GM23338 (cell line): ENCODE results near the gene CDHR3. TPM values are rescaled to one million over a fixed set of nuclear protein-coding genes. Genes with fewer than 3 reads are reported as not detected.

ENCODE experiments used
- ATAC-seq: fragments of 200-7000 bp; cut with Tn5 transposase; 3 replicates; pipeline ENCODE4 v1.9.1; 2020
- DNase-seq: peaks from one replicate; pipeline ENCODE4 v3.0.0-alpha.2; 2015; ENCODE audit warnings: low spot score
- H2AFZ ChIP-seq: fragments of 200-600 bp; sonication (generic); 2 replicates; pipeline ENCODE4 v1.8.0; 2016; ENCODE audit warnings: antibody characterized with exemption, mild to moderate bottlenecking, moderate library complexity
- H3F3A ChIP-seq: fragments of 200-600 bp; sonication (generic); replicated peaks from 2 replicates; pipeline ENCODE4 v1.8.0; 2017; ENCODE audit warnings: antibody characterized with exemption, mixed run types, low read depth
- H3K27ac ChIP-seq: fragments of 200-600 bp; sonication (generic); 2 replicates; pipeline ENCODE4 v1.6.1; 2016; ENCODE audit warnings: low read depth
- H3K27me3 ChIP-seq: fragments of 200-600 bp; sonication (generic); 2 replicates; pipeline ENCODE4 v1.8.0; 2016; ENCODE audit warnings: mild to moderate bottlenecking, mixed run types, moderate library complexity; ENCODE audit not compliant: insufficient read depth
- H3K36me3 ChIP-seq: fragments of 200-600 bp; sonication (generic); 2 replicates; pipeline ENCODE4 v1.8.0; 2016; ENCODE audit warnings: mild to moderate bottlenecking; ENCODE audit not compliant: insufficient read depth
- H3K4me1 ChIP-seq: fragments of 200-600 bp; sonication (generic); 2 replicates; pipeline ENCODE4 v1.8.0; 2016; ENCODE audit warnings: mild to moderate bottlenecking, moderate library complexity; ENCODE audit not compliant: insufficient read depth
- H3K4me2 ChIP-seq: fragments of 200-600 bp; sonication (generic); 2 replicates; pipeline ENCODE4 v1.7.1; 2017; ENCODE audit warnings: mixed run types
- H3K4me3 ChIP-seq: fragments of 200-600 bp; sonication (generic); 2 replicates; pipeline ENCODE4 v1.6.1; 2016; ENCODE audit warnings: mixed run types
- H3K79me2 ChIP-seq: fragments of 200-600 bp; sonication (generic); replicated peaks from 2 replicates; pipeline ENCODE4 v1.8.0; 2017; ENCODE audit warnings: mild to moderate bottlenecking; ENCODE audit not compliant: insufficient read depth
- H3K9me2 ChIP-seq: fragments of 200-600 bp; sonication (generic); 2 replicates; pipeline ENCODE4 v1.8.0; 2017; ENCODE audit not compliant: insufficient read depth
- H4K20me1 ChIP-seq: fragments of 200-600 bp; sonication (generic); replicated peaks from 2 replicates; pipeline ENCODE4 v1.8.0; 2017; ENCODE audit warnings: mild to moderate bottlenecking; ENCODE audit not compliant: insufficient read depth
- H3K27ac Mint-ChIP-seq: 2 replicates; pipeline ENCODE4 v1.8.0; 2020; ENCODE audit warnings: inconsistent platforms, mild to moderate bottlenecking, moderate library complexity, mixed read lengths
- H3K27me3 Mint-ChIP-seq: 3 replicates; pipeline ENCODE4 v1.8.0; 2022; ENCODE audit warnings: low read depth, mild to moderate bottlenecking, moderate library complexity, mixed read lengths, inconsistent platforms; ENCODE audit not compliant: insufficient read depth, poor library complexity
- H3K36me3 Mint-ChIP-seq: 3 replicates; pipeline ENCODE4 v1.8.0; 2021; ENCODE audit warnings: low read depth, mild to moderate bottlenecking, inconsistent platforms, moderate library complexity, mixed read lengths
- H3K4me1 Mint-ChIP-seq: 3 replicates; pipeline ENCODE4 v1.8.0; 2020; ENCODE audit warnings: mild to moderate bottlenecking, inconsistent platforms, mixed read lengths
- H3K4me3 Mint-ChIP-seq: 3 replicates; pipeline ENCODE4 v1.8.0; 2021; ENCODE audit warnings: moderate library complexity, mild to moderate bottlenecking, inconsistent platforms, mixed read lengths
- H3K9me3 Mint-ChIP-seq: 3 replicates; pipeline ENCODE4 v1.8.0; 2020; ENCODE audit warnings: moderate library complexity, mild to moderate bottlenecking, inconsistent platforms, mixed read lengths
- CREB1 ChIP-seq: fragments of 250-450 bp; sonication (Bioruptor Pico); IDR thresholded peaks from 2 replicates; pipeline ENCODE4 v1.5.0; 2020; ENCODE audit warnings: low read depth, mild to moderate bottlenecking, moderate library complexity
- ETS1 ChIP-seq: IDR thresholded peaks from 2 replicates; pipeline ENCODE4 v1.6.1; 2016; ENCODE audit warnings: antibody characterized with exemption
- EZH2 ChIP-seq: fragments of 200-600 bp; sonication (generic); IDR thresholded peaks from one replicate; pipeline ENCODE4 v1.8.0; 2017; ENCODE audit warnings: antibody characterized with exemption, mild to moderate bottlenecking, low read depth; ENCODE audit not compliant: unreplicated experiment
- EZH2phosphoT487 ChIP-seq: fragments of 200-600 bp; sonication (generic); IDR thresholded peaks from one replicate; pipeline ENCODE4 v1.8.1; 2018; ENCODE audit warnings: antibody characterized with exemption; ENCODE audit not compliant: unreplicated experiment
- JUNB ChIP-seq: IDR thresholded peaks from one replicate; pipeline ENCODE4 v1.6.1; 2016; ENCODE audit warnings: antibody characterized with exemption; ENCODE audit not compliant: unreplicated experiment
- NANOG ChIP-seq: IDR thresholded peaks from 2 replicates; pipeline ENCODE4 v1.6.1; 2016; ENCODE audit warnings: antibody characterized with exemption, borderline replicate concordance
- POLR2AphosphoS5 ChIP-seq: IDR thresholded peaks from 2 replicates; pipeline ENCODE4 v1.6.1; 2016; ENCODE audit warnings: antibody characterized with exemption, low read depth
- STAT1 ChIP-seq: IDR thresholded peaks from one replicate; pipeline ENCODE4 v1.6.1; 2016; ENCODE audit warnings: antibody characterized with exemption; ENCODE audit not compliant: unreplicated experiment
- ZNF114 ChIP-seq: fragments of 250-450 bp; sonication (Bioruptor Pico); IDR thresholded peaks from 2 replicates; pipeline ENCODE4 v1.5.0; 2020; ENCODE audit warnings: mild to moderate bottlenecking, moderate library complexity
- ZNF331 ChIP-seq: fragments of 250-450 bp; sonication (Bioruptor Pico); IDR thresholded peaks from 2 replicates; pipeline ENCODE4 v1.5.0; 2020; ENCODE audit warnings: low read depth, mild to moderate bottlenecking, moderate library complexity
- polyA plus RNA-seq: library from polyadenylated mRNA; unstranded; fragments of >200 nt; fragmentation: Nextera tagmentation; extraction: Ambion mirVana; gene quantifications from 2 replicates; pipeline ENCODE4 v1.2.1, GENCODE V29; 2016
- total RNA-seq: library from RNA; depleted of rRNA; stranded (reverse); fragments of >200 nt; shearing (Covaris generic); gene quantifications from 2 replicates; pipeline ENCODE4 v1.2.3, GENCODE V29; 2014
- TF ChIP-seq, protein P1 (sequence below): IDR thresholded peaks from one replicate; pipeline ENCODE4 v1.6.1; 2018; ENCODE audit warnings: antibody characterized with exemption; ENCODE audit not compliant: unreplicated experiment
- TF ChIP-seq, protein P2 (sequence below): fragments of 250-450 bp; sonication (Bioruptor Pico); IDR thresholded peaks from 2 replicates; pipeline ENCODE4 v1.5.0; 2020; ENCODE audit warnings: mild to moderate bottlenecking, moderate library complexity
- TF ChIP-seq, protein P3 (sequence below), 2 experiments: fragments of 200-600 bp in 1 of 2; sonication (generic) in 1 of 2; conservative IDR thresholded peaks; 2 replicates each; pipeline versions ENCODE4 v1.5.1 to v1.6.1; 2016 to 2017; ENCODE audit warnings: antibody characterized with exemption in 2 of 2, low read depth in 2 of 2, mild to moderate bottlenecking in 2 of 2, moderate library complexity in 1 of 2

Gene CDHR3
- total and polyA plus RNA-seq, 2 experiments from 2014 or later, result 5.1 to 12.2 TPM

DNA sequence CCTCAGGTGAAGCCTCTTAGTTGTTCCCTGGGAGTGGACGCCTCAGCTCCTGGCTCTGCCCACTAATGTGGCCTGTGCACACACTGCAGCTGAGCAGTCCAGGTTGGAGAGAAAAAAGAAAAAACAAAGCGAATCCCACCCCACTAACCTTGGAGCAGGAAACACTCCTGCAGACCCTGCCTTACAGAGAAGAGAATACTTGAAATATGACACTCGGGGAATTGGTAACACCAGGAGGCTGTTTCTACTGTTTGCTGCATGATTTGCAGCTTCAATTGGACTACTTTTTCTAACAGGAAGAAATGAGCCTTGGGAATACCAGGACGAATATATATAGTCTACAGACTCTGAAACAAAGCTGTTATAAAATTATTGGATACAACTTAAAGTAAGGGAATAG lies 22.2 kb downstream of the CDHR3 start:
- Histone ChIP-seq H2AFZ (no peak overlapping the region), H3K79me2 (no peaks in the 10 kb centered on the region), H3K9me2 (no peaks in the 10 kb centered on the region), H3K27ac (no peak overlapping the region), H3F3A (peaks cover 11% of the 10 kb centered on the region; the same call in 1 of the 2 replicates), H3K4me2 (peak overlapping the region; percentile 31), H3K4me1 (peaks cover 64% of the 10 kb centered on the region), H3K27me3 (no peaks in the 10 kb centered on the region), H3K36me3 (no peaks in the 10 kb centered on the region), H3K4me3 (peak overlapping the region; percentile 28), H4K20me1 (no peaks in the 10 kb centered on the region)
- peak; percentile 14 for ATAC-seq
- Mint-ChIP-seq H3K27ac (peak overlapping the region; percentile 90), H3K36me3 (no peaks in the 10 kb centered on the region), H3K4me3 (peak overlapping the region; percentile 51), H3K4me1 (peaks cover 81% of the 10 kb centered on the region), H3K9me3 (no peaks in the 10 kb centered on the region), H3K27me3 (peaks cover 15% of the 10 kb centered on the region)
- TF ChIP-seq STAT1 (no peak), ETS1 (no peak), CREB1 (CRISPR knock-in tag) (no peak), EZH2 (no peak), NANOG (no peak), ZNF331 (CRISPR knock-in tag) (no peak), POLR2AphosphoS5 (no peak), EZH2phosphoT487 (no peak), JUNB (no peak), ZNF114 (CRISPR knock-in tag) (no peak)
- TF ChIP-seq, protein P1, sequence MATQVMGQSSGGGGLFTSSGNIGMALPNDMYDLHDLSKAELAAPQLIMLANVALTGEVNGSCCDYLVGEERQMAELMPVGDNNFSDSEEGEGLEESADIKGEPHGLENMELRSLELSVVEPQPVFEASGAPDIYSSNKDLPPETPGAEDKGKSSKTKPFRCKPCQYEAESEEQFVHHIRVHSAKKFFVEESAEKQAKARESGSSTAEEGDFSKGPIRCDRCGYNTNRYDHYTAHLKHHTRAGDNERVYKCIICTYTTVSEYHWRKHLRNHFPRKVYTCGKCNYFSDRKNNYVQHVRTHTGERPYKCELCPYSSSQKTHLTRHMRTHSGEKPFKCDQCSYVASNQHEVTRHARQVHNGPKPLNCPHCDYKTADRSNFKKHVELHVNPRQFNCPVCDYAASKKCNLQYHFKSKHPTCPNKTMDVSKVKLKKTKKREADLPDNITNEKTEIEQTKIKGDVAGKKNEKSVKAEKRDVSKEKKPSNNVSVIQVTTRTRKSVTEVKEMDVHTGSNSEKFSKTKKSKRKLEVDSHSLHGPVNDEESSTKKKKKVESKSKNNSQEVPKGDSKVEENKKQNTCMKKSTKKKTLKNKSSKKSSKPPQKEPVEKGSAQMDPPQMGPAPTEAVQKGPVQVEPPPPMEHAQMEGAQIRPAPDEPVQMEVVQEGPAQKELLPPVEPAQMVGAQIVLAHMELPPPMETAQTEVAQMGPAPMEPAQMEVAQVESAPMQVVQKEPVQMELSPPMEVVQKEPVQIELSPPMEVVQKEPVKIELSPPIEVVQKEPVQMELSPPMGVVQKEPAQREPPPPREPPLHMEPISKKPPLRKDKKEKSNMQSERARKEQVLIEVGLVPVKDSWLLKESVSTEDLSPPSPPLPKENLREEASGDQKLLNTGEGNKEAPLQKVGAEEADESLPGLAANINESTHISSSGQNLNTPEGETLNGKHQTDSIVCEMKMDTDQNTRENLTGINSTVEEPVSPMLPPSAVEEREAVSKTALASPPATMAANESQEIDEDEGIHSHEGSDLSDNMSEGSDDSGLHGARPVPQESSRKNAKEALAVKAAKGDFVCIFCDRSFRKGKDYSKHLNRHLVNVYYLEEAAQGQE, result no peak
- TF ChIP-seq, protein P2, sequence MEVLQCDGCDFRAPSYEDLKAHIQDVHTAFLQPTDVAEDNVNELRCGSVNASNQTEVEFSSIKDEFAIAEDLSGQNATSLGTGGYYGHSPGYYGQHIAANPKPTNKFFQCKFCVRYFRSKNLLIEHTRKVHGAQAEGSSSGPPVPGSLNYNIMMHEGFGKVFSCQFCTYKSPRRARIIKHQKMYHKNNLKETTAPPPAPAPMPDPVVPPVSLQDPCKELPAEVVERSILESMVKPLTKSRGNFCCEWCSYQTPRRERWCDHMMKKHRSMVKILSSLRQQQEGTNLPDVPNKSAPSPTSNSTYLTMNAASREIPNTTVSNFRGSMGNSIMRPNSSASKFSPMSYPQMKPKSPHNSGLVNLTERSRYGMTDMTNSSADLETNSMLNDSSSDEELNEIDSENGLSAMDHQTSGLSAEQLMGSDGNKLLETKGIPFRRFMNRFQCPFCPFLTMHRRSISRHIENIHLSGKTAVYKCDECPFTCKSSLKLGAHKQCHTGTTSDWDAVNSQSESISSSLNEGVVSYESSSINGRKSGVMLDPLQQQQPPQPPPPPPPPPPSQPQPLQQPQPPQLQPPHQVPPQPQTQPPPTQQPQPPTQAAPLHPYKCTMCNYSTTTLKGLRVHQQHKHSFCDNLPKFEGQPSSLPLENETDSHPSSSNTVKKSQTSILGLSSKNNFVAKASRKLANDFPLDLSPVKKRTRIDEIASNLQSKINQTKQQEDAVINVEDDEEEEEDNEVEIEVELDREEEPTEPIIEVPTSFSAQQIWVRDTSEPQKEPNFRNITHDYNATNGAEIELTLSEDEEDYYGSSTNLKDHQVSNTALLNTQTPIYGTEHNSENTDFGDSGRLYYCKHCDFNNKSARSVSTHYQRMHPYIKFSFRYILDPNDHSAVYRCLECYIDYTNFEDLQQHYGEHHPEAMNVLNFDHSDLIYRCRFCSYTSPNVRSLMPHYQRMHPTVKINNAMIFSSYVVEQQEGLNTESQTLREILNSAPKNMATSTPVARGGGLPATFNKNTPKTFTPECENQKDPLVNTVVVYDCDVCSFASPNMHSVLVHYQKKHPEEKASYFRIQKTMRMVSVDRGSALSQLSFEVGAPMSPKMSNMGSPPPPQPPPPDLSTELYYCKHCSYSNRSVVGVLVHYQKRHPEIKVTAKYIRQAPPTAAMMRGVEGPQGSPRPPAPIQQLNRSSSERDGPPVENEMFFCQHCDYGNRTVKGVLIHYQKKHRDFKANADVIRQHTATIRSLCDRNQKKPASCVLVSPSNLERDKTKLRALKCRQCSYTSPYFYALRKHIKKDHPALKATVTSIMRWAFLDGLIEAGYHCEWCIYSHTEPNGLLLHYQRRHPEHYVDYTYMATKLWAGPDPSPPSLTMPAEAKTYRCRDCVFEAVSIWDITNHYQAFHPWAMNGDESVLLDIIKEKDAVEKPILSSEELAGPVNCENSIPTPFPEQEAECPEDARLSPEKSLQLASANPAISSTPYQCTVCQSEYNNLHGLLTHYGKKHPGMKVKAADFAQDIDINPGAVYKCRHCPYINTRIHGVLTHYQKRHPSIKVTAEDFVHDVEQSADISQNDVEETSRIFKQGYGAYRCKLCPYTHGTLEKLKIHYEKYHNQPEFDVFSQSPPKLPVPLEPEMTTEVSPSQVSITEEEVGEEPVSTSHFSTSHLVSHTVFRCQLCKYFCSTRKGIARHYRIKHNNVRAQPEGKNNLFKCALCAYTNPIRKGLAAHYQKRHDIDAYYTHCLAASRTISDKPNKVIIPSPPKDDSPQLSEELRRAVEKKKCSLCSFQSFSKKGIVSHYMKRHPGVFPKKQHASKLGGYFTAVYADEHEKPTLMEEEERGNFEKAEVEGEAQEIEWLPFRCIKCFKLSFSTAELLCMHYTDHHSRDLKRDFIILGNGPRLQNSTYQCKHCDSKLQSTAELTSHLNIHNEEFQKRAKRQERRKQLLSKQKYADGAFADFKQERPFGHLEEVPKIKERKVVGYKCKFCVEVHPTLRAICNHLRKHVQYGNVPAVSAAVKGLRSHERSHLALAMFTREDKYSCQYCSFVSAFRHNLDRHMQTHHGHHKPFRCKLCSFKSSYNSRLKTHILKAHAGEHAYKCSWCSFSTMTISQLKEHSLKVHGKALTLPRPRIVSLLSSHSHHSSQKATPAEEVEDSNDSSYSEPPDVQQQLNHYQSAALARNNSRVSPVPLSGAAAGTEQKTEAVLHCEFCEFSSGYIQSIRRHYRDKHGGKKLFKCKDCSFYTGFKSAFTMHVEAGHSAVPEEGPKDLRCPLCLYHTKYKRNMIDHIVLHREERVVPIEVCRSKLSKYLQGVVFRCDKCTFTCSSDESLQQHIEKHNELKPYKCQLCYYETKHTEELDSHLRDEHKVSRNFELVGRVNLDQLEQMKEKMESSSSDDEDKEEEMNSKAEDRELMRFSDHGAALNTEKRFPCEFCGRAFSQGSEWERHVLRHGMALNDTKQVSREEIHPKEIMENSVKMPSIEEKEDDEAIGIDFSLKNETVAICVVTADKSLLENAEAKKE (CRISPR knock-in tag), result no peak
- TF ChIP-seq, protein P3, sequence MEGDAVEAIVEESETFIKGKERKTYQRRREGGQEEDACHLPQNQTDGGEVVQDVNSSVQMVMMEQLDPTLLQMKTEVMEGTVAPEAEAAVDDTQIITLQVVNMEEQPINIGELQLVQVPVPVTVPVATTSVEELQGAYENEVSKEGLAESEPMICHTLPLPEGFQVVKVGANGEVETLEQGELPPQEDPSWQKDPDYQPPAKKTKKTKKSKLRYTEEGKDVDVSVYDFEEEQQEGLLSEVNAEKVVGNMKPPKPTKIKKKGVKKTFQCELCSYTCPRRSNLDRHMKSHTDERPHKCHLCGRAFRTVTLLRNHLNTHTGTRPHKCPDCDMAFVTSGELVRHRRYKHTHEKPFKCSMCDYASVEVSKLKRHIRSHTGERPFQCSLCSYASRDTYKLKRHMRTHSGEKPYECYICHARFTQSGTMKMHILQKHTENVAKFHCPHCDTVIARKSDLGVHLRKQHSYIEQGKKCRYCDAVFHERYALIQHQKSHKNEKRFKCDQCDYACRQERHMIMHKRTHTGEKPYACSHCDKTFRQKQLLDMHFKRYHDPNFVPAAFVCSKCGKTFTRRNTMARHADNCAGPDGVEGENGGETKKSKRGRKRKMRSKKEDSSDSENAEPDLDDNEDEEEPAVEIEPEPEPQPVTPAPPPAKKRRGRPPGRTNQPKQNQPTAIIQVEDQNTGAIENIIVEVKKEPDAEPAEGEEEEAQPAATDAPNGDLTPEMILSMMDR (conservative IDR thresholded peaks at IDR 0.05; ENCODE audit: low read depth in 2 of 2), result no peak
- DNase-seq, result peak; percentile 36
